GM18868 (cell line): ENCODE data around the gene IGF2.

Experiments used
- ATAC-seq: cut with Tn5 transposase; IDR thresholded peaks from one replicate; pipeline ENCODE4 v1.9.1; 2021; ENCODE audit warnings: mild to moderate bottlenecking, moderate library complexity; ENCODE audit not compliant: unreplicated experiment

The IGF2 gene

GRCh38 chr11:2093575-2094353 lies 45.4 kb downstream of the IGF2 start:
- no peak for ATAC-seq

DNA sequence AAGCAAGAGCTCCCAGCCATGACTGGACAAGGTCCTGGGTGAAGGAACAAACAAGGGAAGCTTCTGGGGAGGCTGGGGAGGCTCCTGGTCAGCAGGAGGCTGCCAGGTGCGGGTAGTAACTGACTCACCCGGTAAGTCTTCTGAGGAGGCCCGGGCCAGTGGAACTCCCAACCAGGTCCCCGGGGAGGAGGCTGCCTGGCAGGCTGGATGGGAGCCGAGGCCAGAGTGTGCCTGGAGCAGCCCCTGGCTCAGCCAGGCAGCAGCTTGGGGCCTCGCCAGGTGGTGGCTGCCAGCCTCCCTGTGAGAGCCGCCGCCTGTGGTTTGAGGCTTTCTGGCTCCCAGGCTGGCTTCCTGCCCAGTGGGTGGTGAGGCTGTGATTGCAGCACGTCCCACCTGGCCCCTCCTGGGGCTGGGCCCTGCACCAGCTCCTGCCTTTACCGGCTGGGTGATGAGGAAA lies 46.2 kb downstream of the IGF2 start:
- no peak for ATAC-seq

DNA sequence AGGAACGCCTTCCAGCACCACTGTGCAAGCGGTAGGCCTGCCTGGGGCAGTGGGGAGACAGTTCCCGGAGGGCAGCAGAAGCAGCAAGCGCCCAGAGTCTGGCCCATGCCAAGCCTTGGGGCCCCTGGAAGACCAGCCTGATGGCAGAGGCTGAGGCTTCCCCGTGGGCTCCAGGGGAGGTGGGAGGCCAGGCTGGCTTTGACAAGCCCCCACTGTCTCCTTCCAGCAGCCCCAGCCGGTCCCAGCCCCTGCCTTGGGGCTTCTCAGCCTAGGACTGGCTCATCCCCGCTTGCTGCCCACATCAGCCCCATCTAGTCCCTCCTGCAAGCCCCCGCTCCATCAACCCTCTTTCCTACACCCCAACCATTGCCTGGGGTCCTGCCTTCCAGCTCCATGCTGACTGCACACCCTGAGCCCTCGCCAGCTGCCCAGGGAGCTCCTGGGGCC lies 46.7 kb downstream of the IGF2 start:
- no peak for ATAC-seq

GRCh38 chr11:2091786-2092463 lies 47.3 kb downstream of the IGF2 start:
- ATAC-seq: no peak

DNA sequence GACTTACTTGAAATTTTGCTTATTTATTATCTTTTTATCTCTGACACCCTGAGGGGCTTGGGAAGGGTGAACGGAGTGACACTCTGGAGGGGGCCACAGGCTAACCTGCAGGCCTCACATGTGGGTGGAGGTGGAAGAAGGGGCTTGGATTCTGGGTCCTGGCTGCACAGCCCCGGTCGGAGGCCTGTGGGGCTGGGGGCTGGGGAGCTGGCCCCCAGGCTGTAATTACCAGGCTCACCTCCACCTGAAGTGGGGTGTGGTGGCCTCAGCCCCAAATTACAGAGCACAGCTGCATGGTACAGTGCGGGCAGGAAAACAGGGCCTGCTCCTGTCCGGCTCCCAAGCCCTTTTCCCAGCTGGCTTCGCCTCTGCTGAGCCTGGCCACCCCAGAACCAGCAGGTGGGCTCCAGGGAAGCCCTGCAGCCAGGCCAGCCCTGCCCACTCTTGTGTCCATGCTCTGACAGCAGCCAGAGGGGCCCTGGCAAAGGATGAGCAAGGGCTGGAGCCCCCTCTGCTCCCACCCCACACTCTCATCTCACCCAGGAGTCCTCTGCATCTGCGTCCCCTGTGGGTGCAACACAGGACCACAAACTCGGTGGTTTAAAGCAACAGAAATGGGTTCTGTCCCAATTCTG lies 48.0 kb downstream of the IGF2 start:
- no peak for ATAC-seq

DNA sequence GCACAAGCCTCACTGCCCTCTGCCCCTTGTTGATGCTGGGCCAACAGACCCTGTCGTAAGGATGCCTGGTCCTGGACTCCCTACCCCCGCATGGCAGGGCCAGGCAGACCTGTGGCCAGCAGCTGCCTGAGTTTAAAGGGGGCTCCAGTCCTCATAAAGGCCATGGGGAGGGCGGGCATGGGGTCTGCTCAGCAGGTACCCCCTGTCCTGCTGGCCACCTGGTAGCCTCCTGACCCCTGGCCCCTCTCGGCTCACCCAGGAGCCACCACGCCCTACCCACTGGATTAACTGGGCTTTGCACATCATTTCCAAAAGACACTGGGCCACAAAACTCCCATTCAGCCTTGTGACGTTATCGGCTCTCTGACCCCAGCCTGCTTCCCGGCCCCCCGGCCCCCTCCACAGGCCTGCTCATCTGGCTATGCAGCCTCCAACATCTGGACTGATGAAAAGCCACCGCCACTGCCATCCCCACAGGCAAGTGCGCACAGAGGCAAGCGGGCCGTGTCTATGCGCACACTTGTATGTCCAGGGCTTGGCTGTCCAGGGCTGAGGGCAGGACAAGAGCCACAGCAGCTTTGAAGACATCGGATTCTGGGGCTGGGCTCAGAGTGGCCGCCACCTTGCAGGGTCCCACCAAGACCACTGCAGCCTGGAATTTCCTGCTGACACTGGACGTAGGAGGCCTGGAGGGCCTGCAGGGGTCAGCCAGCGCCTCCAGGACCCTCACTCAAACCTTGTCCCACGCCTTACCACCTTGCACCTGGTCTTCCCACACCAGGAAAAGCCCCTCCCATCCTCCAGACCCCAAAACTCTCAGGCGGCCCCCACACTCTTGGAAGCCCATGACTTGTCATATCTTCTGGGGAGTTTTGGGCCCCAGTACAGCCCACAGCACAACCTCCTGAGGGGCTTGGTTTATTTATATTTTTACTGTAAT lies 48.7 kb downstream of the IGF2 start:
- ATAC-seq: no peak

DNA sequence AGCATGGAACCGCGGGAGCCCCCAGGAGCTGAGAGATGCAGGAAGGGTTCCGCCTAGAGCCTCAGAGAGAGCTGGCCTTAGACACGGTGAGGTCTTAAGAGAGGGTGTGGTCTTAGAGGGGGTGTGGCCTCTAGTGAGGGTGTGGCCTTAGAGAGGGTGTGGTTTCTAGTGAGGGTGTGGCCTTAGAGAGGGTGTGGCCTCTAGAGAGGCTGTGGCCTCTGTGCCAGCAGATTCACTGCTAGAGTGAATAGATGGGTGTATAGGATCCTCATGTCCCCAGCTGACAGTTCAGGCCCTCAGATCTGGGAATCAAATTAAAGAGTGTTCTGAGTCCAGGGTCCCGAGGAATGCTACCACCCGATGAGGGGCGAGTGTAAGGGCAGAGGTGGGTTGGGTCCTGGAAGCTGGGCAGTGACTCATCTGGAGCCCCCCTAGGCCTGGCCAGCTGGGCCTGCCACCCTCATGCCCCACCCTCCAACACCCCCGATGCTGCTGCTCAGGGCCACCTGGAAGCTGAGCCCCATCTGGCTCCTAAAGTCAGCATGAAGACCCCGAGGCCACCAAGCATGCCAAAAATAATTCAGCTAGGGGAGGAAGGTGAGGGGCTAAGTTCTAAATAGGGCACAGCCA lies 49.5 kb downstream of the IGF2 start:
- ATAC-seq: no peak

DNA sequence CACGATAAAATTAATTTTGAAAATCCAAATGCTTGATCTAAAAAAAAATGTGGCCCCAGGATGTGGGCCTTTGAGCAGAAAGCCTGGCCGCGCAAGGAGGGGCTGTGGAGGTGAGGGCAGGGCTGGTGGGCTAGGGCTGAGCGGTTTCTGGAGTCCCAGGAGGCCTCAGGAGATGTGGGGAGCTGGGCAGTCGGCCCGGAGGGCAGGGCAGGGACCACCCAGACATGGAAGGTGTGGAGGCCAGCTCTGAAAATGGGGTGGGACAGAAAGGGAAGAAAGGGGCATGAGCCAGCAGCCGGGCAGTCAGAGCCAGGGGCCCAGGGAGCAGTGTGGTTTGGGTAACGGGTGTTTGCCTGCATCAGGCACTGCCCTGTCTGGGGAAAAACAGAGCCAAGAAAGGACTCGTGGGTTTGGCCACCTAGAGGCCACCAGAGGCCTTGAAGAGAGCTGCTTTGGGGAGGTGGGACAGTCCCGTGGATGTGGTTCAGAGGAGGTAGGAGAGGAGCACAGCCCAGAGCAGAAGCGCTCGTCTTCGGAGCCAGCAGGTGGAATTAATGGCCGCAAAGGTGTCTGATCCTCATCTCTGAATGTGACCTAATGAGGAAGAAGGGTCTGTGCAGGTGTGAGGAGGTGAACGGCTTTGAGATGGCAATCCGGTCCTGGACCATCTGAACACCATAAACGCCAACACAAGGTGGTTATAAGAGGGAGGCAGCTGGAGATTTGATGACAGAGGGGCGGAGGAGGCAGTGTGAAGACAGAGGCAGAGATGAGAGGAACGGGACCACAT lies 50.2 kb downstream of the IGF2 start:
- no peak for ATAC-seq

DNA sequence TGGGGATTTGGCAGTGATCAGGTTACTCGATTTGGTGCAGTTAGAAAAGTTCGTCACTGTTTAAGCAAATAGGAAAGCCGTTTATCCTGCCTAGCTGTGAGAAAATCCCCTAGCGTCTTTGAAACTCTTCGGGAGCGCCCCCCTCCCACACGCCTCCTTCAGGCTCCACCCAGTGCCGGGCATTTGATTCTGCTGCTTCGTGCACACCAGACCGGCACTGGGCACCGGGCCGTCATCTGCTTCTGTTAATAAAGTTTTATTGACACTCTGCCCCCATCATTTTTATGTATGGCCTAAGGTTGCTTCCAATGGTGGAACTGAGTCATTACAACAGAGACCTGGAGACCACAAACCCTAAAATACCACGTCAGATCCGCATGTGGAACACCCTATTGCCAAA lies 50.9 kb downstream of the IGF2 start:
- ATAC-seq: no peak

GRCh38 chr11:2086239-2087040 lies 52.7 kb downstream of the IGF2 start:
- ATAC-seq: no peak

DNA sequence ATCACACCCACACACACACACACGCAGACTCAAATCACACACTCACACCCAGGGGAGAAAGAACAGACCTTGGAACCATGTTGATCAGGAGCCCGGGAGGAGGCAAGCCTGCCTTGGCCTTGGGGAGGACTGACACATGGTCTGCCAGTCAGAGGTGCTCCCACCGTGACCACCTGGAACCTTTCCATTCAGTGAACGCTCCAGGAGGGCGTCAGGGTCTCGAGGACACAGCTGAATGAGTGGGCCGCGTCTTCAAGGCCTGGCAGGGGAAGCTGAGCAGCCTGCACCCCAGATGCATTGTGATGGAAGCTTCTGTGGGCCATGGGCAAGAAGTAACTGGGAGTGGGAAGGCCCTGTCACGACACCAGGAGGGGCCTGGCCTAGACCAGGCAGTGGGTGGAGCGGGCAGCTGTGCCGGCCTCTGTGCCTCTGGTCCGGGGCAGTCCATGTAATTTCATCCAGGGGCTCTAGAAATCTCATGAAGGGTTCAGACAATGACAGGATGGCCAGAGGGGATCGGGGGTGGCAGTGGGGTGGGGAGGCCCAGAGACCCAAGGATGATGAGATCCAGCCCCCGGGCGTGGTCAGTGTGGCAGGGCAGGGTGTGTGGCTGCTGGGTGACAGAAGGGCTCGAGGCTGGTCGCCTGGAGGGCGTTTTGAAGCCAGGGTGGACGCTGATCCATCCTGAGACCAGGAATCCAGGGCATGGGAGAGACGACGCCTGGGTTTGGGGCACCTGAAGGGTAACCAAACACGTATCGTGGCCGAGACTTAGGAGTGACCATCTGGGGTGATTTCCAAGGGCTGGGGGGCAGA lies 53.7 kb downstream of the IGF2 start:
- no peak for ATAC-seq

DNA sequence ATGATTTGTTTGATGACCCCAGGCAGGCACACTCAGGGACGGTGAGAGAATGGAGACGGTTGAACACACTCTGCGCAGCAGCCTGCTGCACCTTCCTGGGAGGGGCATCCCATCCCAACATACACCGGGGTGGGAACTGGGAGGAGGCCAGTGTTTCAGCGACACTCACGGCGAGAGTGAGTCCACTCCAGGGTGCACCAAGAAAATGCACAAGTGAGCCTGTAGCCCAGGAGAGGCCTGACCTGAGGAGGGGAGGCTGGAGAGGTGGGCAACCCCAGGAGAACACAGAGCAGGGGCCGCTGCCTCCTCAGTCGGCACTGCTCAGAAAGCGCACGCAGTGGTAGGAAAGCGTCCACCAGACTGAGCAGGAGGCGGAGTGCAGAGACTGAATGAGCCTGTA lies 54.5 kb downstream of the IGF2 start:
- ATAC-seq: no peak
